KBM-7 (cell line): ENCODE measurements around the gene LRRC25.

Experiments
- DNase-seq: peaks from one replicate; pipeline ENCODE4 v3.0.0-alpha.2; 2015
- in situ Hi-C: fragments of 300-500 bp; cut with MboI; formaldehyde crosslinking; loops from 2 replicates; pipeline ENCODE4 v1.14.3; 2020; ENCODE audit warnings: low sequenced_read_pairs, low pct_unique_long_range_greater_than_20kb, mixed read lengths

LRRC25 gene

DNA sequence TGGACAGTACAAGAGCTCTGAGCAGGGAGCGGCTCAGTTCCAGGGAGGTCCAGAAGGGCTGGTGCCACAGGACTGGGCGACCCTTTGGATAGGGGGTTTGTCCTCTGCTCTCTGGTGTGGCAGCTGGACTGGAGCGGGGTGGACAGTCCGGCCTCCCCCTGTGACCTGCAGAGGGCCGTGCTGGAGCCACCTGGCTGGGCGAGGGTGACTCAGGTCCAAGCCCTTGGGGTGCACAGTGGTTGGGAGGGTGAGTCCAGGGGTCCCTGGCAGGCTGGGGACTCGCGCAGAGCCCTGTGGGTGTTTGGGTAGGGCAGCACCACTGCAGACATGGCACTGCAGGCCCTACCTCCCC, 29.0 kb upstream of the LRRC25 start:
- no peak for DNase-seq
- in situ Hi-C loops, result no loop called here

- no peak for DNase-seq
Observed at GRCh38 chr19:18425515-18426415, 28.3 kb upstream of the LRRC25 start.

DNA sequence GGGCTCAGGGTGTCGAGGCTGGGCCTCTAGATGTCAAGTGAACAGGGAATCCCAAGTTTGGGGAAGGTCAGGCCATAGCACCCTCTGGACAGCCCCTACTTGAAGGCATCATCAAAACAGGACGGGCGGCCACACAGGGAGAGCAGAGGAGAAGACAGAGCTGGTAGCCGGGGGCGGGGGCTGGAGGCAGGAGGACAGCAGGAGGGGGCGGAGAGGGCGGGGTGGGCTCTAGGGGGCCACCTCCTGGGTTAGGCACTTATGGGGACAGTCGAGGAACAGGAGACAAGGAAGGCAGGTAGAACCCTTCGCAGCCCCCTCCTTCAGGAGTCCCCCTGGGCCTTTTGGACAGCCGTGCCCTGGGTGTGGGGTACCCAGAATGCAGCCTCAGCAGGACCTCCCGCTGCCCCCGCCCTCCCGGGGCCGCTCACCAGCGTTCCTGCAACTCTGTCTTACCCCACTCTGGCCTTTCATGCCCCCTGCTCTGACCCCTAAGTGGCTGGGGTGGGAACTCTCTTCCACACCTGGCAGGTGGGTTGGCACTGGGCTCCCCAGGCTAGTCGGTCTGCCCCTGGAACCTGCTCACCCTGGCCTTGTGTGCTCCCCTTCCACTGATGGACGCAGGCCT, 27.6 kb upstream of the LRRC25 start:
- in situ Hi-C loops, result no loop called here
- DNase-seq, result no peak

More at GRCh38 chr19:18425515-18426415, 28.3 kb upstream of the LRRC25 start:
- in situ Hi-C loops, result no loop called here

GRCh38 chr19:18424122-18424889, 26.9 kb upstream of the LRRC25 start:
- no peak for DNase-seq
- in situ Hi-C loops, result no loop called here

- in situ Hi-C loops, result no loop called here
- DNase-seq, result no peak
Observed at GRCh38 chr19:18423258-18424020, 26.0 kb upstream of the LRRC25 start.

DNA sequence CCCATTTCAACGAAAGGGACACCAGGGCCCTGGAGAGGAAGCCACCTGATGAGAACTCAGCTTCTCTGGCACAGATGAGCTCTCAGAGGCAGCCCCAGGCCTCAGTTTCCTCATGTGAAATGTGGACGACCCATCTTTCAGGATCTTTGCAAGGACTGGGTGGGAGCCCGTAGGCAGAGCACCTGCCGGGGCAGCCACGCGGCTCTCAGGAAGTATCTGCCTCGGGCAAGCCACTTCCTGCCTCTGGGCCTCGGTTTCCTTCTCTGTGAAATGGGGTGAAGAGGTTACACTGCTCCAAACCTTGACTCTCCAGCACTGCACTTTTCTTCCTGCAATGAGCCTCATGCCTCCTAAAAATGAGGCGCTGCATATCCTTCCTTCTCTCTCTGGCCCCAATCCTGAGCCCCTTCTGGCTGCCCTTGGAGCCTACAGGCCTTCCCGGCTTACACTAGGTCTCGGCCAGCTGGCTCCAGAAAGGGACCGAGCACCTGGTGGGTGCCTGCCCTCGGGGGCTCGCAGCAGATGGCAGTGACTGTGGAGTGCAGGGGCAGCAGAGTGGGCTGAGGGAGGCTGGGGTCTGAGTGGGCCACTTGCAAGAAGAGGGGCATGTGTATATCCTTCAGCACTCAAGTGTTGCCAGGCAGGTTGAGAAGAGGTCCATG, 25.2 kb upstream of the LRRC25 start:
- no peak for DNase-seq
- in situ Hi-C loops, result no loop called here

GRCh38 chr19:18421371-18421959, 24.0 kb upstream of the LRRC25 start:
- in situ Hi-C loops, result no loop called here

GRCh38 chr19:18420930-18421329, 23.5 kb upstream of the LRRC25 start:
- in situ Hi-C loops, result no loop called here

More at GRCh38 chr19:18421371-18421959, 24.0 kb upstream of the LRRC25 start:
- DNase-seq, result no peak

DNA sequence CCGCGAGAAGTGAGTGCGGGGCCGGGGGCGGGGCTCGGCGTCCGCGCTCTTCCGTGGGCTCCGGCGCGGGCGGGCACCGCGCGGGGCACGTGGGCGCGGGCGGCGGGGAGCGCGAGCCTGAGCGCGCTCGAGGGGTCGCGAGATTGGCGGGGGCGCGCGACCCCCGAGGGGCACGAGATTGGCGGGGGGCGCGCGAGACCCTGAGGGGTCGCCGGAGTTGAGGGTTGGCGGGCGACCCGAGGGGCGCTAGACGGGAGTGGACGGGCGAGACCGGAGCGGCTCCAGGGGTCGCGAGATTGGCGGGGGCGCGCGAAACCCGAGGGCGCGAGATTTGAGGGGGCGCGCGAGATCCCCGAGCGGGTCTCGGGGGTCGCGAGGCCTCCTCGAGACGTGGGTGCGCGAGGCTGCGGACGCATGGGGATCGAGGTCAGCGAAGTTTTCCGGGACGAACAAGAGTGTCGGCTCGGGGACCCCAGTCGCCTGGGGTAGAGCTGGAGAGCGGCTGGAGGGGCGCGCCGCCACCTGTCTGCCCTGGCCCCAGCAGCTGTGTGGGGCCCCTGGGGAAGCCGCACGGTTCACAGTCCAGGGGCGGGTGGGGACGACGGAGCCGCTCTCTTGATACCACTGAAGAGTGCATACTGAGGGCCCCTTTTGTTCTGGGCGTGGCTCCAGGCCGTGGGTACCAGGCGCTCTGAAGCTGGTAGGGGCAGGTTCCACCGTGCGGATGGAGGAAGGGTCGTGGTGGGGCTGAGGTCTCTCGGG, 22.5 kb upstream of the LRRC25 start:
- no peak for DNase-seq
- in situ Hi-C loops, result no loop called here

More at GRCh38 chr19:18420930-18421329, 23.5 kb upstream of the LRRC25 start:
- no peak for DNase-seq

- DNase-seq, result peak; percentile 89
- in situ Hi-C loops, result no loop called here
Observed at GRCh38 chr19:18419195-18419698, 21.8 kb upstream of the LRRC25 start, which contains the start of gene SSBP4. Gene SSBP4, plus strand, starts transcription at chr19:18419398. Its CDS starts 251 bp downstream, at chr19:18419649.

DNA sequence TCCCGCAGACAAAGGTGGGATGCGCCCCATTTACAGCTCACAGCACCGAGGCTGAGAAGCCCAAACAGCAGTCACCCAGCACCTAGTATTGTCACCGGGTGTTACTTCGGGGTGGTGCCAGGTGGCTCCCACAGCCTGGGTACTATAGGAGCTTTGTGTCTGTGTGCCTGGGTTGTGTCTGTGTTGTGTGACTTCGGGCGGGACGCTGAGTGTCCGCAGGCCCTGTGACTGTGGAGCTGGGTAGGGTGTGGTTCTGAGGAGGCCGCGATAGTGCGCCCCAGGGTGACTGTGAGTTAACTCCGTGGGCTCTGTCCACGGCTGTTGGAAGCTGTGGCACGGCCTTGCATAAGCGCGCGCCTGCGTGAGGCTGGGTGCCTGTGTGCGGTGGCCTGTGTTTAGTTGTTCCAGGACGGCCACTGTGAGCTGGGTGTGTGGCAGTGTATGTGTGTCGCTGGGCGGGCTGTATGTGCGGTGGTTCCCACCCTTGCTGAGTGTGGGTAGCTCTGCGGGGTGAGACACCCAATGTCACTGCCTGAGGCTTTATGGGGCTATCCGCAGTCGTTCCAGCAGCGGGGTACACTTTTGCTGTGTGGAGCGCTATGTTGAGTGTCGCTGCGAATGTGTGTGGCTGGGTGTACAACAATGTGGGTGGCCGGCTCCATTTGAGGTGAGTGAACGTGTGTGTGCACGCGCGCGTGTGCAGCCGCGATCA, 21.2 kb upstream of the LRRC25 start:
- no peak for DNase-seq
- in situ Hi-C loops, result no loop called here

GRCh38 chr19:18418029-18418482, 20.6 kb upstream of the LRRC25 start:
- in situ Hi-C loops, result no loop called here
- DNase-seq, result no peak

DNA sequence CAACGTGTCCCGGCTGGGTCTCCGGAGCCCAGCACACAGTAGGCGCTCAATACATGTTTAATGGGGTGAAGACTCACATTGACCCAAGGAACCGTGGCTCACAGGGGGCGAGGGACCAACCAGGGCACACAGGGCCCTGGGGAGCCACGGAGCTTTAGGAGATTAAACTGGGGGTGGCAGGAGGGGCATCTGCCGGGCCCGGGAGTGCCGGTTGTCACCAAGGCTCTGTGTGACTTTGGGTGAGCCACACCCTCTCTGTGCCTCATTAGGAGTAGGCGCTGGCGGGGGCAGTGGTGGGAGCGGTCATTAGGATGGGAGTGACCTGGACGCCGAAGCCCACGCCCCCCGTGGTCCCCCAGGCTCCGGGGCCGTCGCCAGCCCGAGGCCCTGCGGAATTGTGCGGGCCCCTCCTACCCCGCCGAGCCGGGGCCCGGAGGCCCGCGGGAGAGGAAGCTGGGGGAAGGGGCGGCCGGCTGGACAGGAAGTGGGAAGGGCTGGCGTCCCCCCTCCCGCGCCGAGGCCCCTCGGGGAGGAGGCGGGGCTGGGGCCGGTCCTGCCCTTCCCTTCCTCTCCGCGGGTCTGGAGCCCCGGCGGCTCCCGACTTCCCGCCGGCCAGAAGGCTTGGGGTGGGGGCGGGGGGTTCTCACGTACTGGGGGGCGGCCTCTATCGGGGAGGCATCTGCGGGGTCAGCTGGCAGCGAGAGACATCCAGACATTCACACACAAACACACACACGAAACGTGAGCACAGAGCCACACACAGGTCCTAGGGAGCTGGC, 20.0 kb upstream of the LRRC25 start:
- peak; percentile 90 for DNase-seq
- in situ Hi-C loops, result no loop called here

GRCh38 chr19:18416778-18417249, 19.4 kb upstream of the LRRC25 start:
- peak; percentile 91 for DNase-seq
- in situ Hi-C loops, result no loop called here

- DNase-seq, result peak; percentile 98
- in situ Hi-C loops, result no loop called here
Observed at GRCh38 chr19:18415178-18415867, 17.9 kb upstream of the LRRC25 start.
